ENCODE measurements around the gene AGO4. TPM values are rescaled to one million over a fixed set of nuclear protein-coding genes. Genes with fewer than 3 reads are reported as not detected.

AGO4 gene
- total and polyA plus RNA-seq, 2 donors (not counting 1 experiment from before 2014, with no cell fraction given): 7.8 to 22.6 TPM

DNA sequence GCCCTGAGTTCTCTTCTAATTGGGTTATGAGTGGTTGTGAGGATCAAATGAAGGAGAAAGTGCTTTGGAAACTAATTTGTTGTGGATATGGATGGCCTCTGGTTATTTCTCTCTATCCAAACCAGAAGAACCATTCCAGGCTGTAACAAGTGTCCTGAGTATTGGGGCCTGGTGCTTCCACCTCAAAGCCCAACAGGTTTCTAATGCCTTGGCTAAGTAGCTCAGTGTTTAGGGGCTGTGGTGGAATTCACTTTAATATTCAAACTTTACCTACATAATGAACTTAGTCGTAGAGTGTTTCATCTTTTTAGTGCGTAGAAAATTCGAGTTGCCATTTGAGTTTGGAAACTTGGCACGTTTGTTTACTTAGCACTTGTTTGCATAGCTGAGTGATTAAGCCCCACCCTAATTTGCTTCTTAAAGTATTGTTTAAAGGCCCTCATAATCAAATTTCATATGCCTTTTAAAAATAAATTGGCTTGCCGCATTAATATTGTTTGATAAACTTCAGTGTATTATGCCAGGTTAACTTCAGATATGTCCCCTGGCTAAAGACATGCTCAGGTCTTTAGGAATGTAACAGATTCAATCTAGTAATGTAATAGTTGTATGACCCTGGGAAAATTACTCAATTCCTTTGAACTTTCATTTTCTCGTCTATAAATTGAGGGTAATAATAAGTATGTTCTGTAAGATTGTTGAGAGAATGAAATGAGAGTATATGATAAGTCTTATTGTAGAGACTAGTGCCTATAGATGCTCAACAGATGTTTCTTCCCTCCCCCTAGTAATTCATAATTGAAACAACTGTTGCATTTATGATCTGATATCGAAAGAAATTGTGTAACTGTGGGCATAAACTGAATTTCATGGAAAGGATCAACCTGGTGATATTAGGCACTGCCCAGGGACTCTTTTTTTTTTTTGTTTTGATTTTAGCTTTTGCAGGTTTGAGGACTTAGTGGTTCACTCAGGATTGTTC lies 1.6 kb downstream of the AGO4 start:
- peak overlapping the region; percentile 80 for H3K9ac ChIP-seq (ENCODE audit: low read length)
- H3K79me2 ChIP-seq (ENCODE audit: control insufficient read depth, insufficient read depth, low read length): peaks cover 51% of the 10 kb centered on the region
- peak overlapping the region; percentile 41 to 75 for H3K27ac ChIP-seq (ENCODE audit: low read length in 2 of 2)
- Mint-ChIP-seq H3K4me3 (peak overlapping the region; percentile 90), H3K4me1 (peaks cover 34% of the 10 kb centered on the region), H3K27me3 (no peaks in the 10 kb centered on the region), H3K9me3 (ENCODE audit: insufficient read depth) (no peaks in the 10 kb centered on the region), H3K27ac (peak overlapping the region; percentile 89)
- H3K36me3 ChIP-seq (replicated peaks in 1 of 2; ENCODE audit: control extremely low read depth in 1 of 2, control insufficient read depth in 1 of 2, extremely low read depth in 1 of 2, insufficient read depth in 2 of 2, low read length in 1 of 2): no peaks in the 10 kb centered on the region
- no peaks in the 10 kb centered on the region for H3K27me3 ChIP-seq (replicated peaks in 1 of 4; ENCODE audit: control extremely low read depth in 1 of 4, control insufficient read depth in 3 of 4, insufficient read depth in 4 of 4, low read length in 3 of 4)
- CTCF ChIA-PET: interaction anchor here (0.8 to 1.6 kb wide), 2 partner anchors 22 to 82 kb away, joined by 3 to 6 read pairs; no protein-coding TSS in a partner anchor
- DNase-seq: no peak
- H3K4me3 ChIP-seq (ENCODE audit: control extremely low read depth in 1 of 5, extremely low read depth in 1 of 5, insufficient read depth in 1 of 5, low read depth in 2 of 5, low read length in 4 of 5): peak overlapping the region; percentile 73 to 89 (median 81)
- H3K4me1 ChIP-seq (ENCODE audit: control insufficient read depth in 2 of 2, insufficient read depth in 2 of 2, low read length in 2 of 2): peaks cover 18 to 23% of the 10 kb centered on the region in 2 donors
- POLR2A ChIA-PET: no interaction called here
- intact Hi-C loops (cut with micrococcal nuclease): no loop called here
- ATAC-seq (ENCODE audit: low read depth): no peak
- H3K4me2 ChIP-seq (replicated peaks; ENCODE audit: low read depth, low read length, poor library complexity, severe bottlenecking): peak overlapping the region; percentile 86
- no peak for TF ChIP-seq EZH2 (IDR thresholded peaks at IDR 0.05; ENCODE audit: borderline replicate concordance, insufficient read depth, low read depth, low read length, poor library complexity, severe bottlenecking)
- TF ChIP-seq, protein P1, sequence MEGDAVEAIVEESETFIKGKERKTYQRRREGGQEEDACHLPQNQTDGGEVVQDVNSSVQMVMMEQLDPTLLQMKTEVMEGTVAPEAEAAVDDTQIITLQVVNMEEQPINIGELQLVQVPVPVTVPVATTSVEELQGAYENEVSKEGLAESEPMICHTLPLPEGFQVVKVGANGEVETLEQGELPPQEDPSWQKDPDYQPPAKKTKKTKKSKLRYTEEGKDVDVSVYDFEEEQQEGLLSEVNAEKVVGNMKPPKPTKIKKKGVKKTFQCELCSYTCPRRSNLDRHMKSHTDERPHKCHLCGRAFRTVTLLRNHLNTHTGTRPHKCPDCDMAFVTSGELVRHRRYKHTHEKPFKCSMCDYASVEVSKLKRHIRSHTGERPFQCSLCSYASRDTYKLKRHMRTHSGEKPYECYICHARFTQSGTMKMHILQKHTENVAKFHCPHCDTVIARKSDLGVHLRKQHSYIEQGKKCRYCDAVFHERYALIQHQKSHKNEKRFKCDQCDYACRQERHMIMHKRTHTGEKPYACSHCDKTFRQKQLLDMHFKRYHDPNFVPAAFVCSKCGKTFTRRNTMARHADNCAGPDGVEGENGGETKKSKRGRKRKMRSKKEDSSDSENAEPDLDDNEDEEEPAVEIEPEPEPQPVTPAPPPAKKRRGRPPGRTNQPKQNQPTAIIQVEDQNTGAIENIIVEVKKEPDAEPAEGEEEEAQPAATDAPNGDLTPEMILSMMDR (IDR thresholded peaks at IDR 0.05): no peak
- no peaks in the 10 kb centered on the region for H4K20me1 ChIP-seq (ENCODE audit: control insufficient read depth, insufficient read depth, low read length, poor library complexity, severe bottlenecking)
- no CpG with 5 or more reads among the region's 7 CpGs for WGBS (ENCODE audit: insufficient coverage)
- H2AFZ ChIP-seq (ENCODE audit: insufficient read depth, low read depth, low read length, poor library complexity, severe bottlenecking): peak overlapping the region; percentile 95
- H3K9me3 ChIP-seq (ENCODE audit: control extremely low read depth in 1 of 3, control insufficient read depth in 2 of 3, insufficient read depth in 1 of 3, low read length in 2 of 3): no peaks in the 10 kb centered on the region
